Stimulated activated naive CD8-positive, alpha-beta T cell treated with anti-CD3 and anti-CD28 coated beads, Interleukin-15, amount 100 ng/mL, for 72 hours (primary cell): ENCODE measurements around the gene RTP5.

Experiments used
- ATAC-seq: fragments of 150-1000 bp; cut with Tn5 transposase; 2 replicates; pipeline ENCODE4 v1.10.0; 2021; ENCODE audit warnings: mild to moderate bottlenecking, moderate library complexity
- DNase-seq, 2 donors: peaks; one replicate each; pipeline ENCODE4 v3.0.0; 2021 to 2022
- H3K27ac Mint-ChIP-seq, 2 donors: one replicate each; pipeline ENCODE4 v1.8.0; 2022; ENCODE audit warnings: mild to moderate bottlenecking in 2 of 2, mixed read lengths in 2 of 2, moderate library complexity in 2 of 2
- H3K27me3 Mint-ChIP-seq: one replicate; pipeline ENCODE4 v1.8.0; 2022; ENCODE audit warnings: mixed read lengths
- H3K4me1 Mint-ChIP-seq: one replicate; pipeline ENCODE4 v1.8.0; 2022; ENCODE audit warnings: mild to moderate bottlenecking, mixed read lengths
- H3K4me3 Mint-ChIP-seq, 2 donors: one replicate each; pipeline ENCODE4 v1.8.0; 2022; ENCODE audit warnings: mild to moderate bottlenecking in 2 of 2, mixed read lengths in 2 of 2, moderate library complexity in 1 of 2
- H3K9me3 Mint-ChIP-seq, 2 donors: one replicate each; pipeline ENCODE4 v1.8.0; 2022; ENCODE audit warnings: mixed read lengths in 2 of 2

RTP5 gene

GRCh38 chr2:241882091-241882625, 12.6 kb downstream of the RTP5 start:
- Mint-ChIP-seq H3K9me3 (no peaks in the 10 kb centered on the region), H3K27ac (peak overlapping the region; percentile 76 to 82), H3K4me3 (peak overlapping the region; percentile 86 to 95), H3K4me1 (peaks cover 69% of the 10 kb centered on the region), H3K27me3 (no peaks in the 10 kb centered on the region)
- peak; percentile 77 for ATAC-seq
- peak; percentile 83 for DNase-seq

- Mint-ChIP-seq H3K9me3 (peaks cover 5 to 8% of the 10 kb centered on the region in 2 donors), H3K27me3 (no peaks in the 10 kb centered on the region), H3K4me3 (no peak overlapping the region), H3K27ac (no peak overlapping the region), H3K4me1 (peaks cover 73% of the 10 kb centered on the region)
- ATAC-seq (no peak), DNase-seq (no peak)
Measured at GRCh38 chr2:241884951-241885290, 15.4 kb downstream of the RTP5 start.

GRCh38 chr2:241885291-241885945, 15.9 kb downstream of the RTP5 start:
- H3K27ac Mint-ChIP-seq = no peak overlapping the region
- peaks cover 68% of the 10 kb centered on the region for H3K4me1 Mint-ChIP-seq
- H3K4me3 Mint-ChIP-seq = no peak overlapping the region

GRCh38 chr2:241885946-241886643, 16.6 kb downstream of the RTP5 start:
- peaks cover 61% of the 10 kb centered on the region for H3K4me1 Mint-ChIP-seq
- no peaks in the 10 kb centered on the region for H3K27me3 Mint-ChIP-seq
- no peak overlapping the region for H3K4me3 Mint-ChIP-seq
- peak overlapping the region in 1 of 2 donors; percentile 14 for H3K27ac Mint-ChIP-seq
- H3K9me3 Mint-ChIP-seq = peaks cover 5 to 8% of the 10 kb centered on the region in 2 donors
- no peak for DNase-seq
- ATAC-seq = no peak

More at GRCh38 chr2:241885291-241885945, 15.9 kb downstream of the RTP5 start:
- ATAC-seq (no peak), DNase-seq (no peak)
- peaks cover 5 to 8% of the 10 kb centered on the region in 2 donors for H3K9me3 Mint-ChIP-seq
- H3K27me3 Mint-ChIP-seq = no peaks in the 10 kb centered on the region

GRCh38 chr2:241886840-241887447, 17.4 kb downstream of the RTP5 start:
- Mint-ChIP-seq H3K9me3 (peaks cover 5 to 8% of the 10 kb centered on the region in 2 donors), H3K4me3 (no peak overlapping the region), H3K27ac (no peak overlapping the region), H3K4me1 (peaks cover 56% of the 10 kb centered on the region), H3K27me3 (no peaks in the 10 kb centered on the region)
- DNase-seq (no peak), ATAC-seq (no peak)

GRCh38 chr2:241887806-241888522, 18.4 kb downstream of the RTP5 start:
- ATAC-seq (peak; percentile 31), DNase-seq (no peak)
- Mint-ChIP-seq H3K27ac (peak overlapping the region; percentile 89 to 95), H3K9me3 (peaks cover 5 to 8% of the 10 kb centered on the region in 2 donors), H3K4me1 (peaks cover 47% of the 10 kb centered on the region), H3K27me3 (no peaks in the 10 kb centered on the region), H3K4me3 (peak overlapping the region in 1 of 2 donors; percentile 45)

- DNase-seq (no peak), ATAC-seq (no peak)
- Mint-ChIP-seq H3K4me1 (peaks cover 40% of the 10 kb centered on the region), H3K4me3 (no peak overlapping the region), H3K27me3 (no peaks in the 10 kb centered on the region), H3K9me3 (peaks cover 5 to 8% of the 10 kb centered on the region in 2 donors), H3K27ac (no peak overlapping the region)
Measured at GRCh38 chr2:241888641-241889040, 19.1 kb downstream of the RTP5 start.

GRCh38 chr2:241890524-241891235, 21.2 kb downstream of the RTP5 start:
- DNase-seq = no peak
- H3K27me3 Mint-ChIP-seq = no peaks in the 10 kb centered on the region
- no peak overlapping the region for H3K4me3 Mint-ChIP-seq
- no peak overlapping the region for H3K27ac Mint-ChIP-seq
- peaks cover 27% of the 10 kb centered on the region for H3K4me1 Mint-ChIP-seq
- H3K9me3 Mint-ChIP-seq = peaks cover 5 to 8% of the 10 kb centered on the region in 2 donors
- ATAC-seq = no peak

- ATAC-seq = no peak
- H3K4me3 Mint-ChIP-seq = no peak overlapping the region
- no peaks in the 10 kb centered on the region for H3K27me3 Mint-ChIP-seq
- H3K27ac Mint-ChIP-seq = no peak overlapping the region
- DNase-seq = no peak
- peaks cover 27% of the 10 kb centered on the region for H3K4me1 Mint-ChIP-seq
- H3K9me3 Mint-ChIP-seq = peaks cover 5 to 8% of the 10 kb centered on the region in 2 donors
Measured at GRCh38 chr2:241891315-241891987, 21.9 kb downstream of the RTP5 start.

- Mint-ChIP-seq H3K4me3 (no peak overlapping the region), H3K27ac (no peak overlapping the region), H3K9me3 (peaks cover 5 to 8% of the 10 kb centered on the region in 2 donors), H3K27me3 (no peaks in the 10 kb centered on the region), H3K4me1 (peaks cover 22% of the 10 kb centered on the region)
- ATAC-seq = no peak
- no peak for DNase-seq
Measured at GRCh38 chr2:241891988-241892298, 22.4 kb downstream of the RTP5 start.

- DNase-seq (peak in 1 of 2 donors; percentile 4), ATAC-seq (no peak)
- no peaks in the 10 kb centered on the region for H3K27me3 Mint-ChIP-seq
- peaks cover 18% of the 10 kb centered on the region for H3K4me1 Mint-ChIP-seq
- H3K4me3 Mint-ChIP-seq = no peak overlapping the region
- peak overlapping the region in 1 of 2 donors; percentile 22 for H3K27ac Mint-ChIP-seq
- peaks cover 5 to 8% of the 10 kb centered on the region in 2 donors for H3K9me3 Mint-ChIP-seq
Measured at GRCh38 chr2:241892299-241893137, 23.0 kb downstream of the RTP5 start.

- H3K27me3 Mint-ChIP-seq = no peaks in the 10 kb centered on the region
- H3K27ac Mint-ChIP-seq = no peak overlapping the region
- H3K4me3 Mint-ChIP-seq = no peak overlapping the region
- peaks cover 5 to 8% of the 10 kb centered on the region in 2 donors for H3K9me3 Mint-ChIP-seq
- no peak for DNase-seq
- H3K4me1 Mint-ChIP-seq = peaks cover 12% of the 10 kb centered on the region
- no peak for ATAC-seq
Measured at GRCh38 chr2:241893265-241893664, 23.7 kb downstream of the RTP5 start.

- Mint-ChIP-seq H3K27ac (no peak overlapping the region), H3K4me3 (no peak overlapping the region), H3K9me3 (peaks cover 2 to 5% of the 10 kb centered on the region in 2 donors), H3K4me1 (peaks cover 12% of the 10 kb centered on the region), H3K27me3 (no peaks in the 10 kb centered on the region)
- DNase-seq (peak in 1 of 2 donors; percentile 5), ATAC-seq (no peak)
Measured at GRCh38 chr2:241894056-241894641, 24.6 kb downstream of the RTP5 start.
